Activated effector memory CD4-positive, alpha-beta T cell treated with Interleukin-2 at 50 U/mL for 16 hours (primary cell): ENCODE data around the gene FANCE.
A peak's percentile ranks its signal among the peaks of the same experiment; 100 is the strongest.

Source experiments
- DNase-seq: peaks from one replicate; pipeline ENCODE4 v3.0.0-alpha.2; 2020

FANCE gene, protein sequence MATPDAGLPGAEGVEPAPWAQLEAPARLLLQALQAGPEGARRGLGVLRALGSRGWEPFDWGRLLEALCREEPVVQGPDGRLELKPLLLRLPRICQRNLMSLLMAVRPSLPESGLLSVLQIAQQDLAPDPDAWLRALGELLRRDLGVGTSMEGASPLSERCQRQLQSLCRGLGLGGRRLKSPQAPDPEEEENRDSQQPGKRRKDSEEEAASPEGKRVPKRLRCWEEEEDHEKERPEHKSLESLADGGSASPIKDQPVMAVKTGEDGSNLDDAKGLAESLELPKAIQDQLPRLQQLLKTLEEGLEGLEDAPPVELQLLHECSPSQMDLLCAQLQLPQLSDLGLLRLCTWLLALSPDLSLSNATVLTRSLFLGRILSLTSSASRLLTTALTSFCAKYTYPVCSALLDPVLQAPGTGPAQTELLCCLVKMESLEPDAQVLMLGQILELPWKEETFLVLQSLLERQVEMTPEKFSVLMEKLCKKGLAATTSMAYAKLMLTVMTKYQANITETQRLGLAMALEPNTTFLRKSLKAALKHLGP

GRCh38 chr6:35452183-35453090 is at the start of gene FANCE:
Gene FANCE (plus strand): TSS chr6:35452338. CDS start chr6:35452546, 208 bp downstream.
- peak; percentile 85 for DNase-seq

DNA sequence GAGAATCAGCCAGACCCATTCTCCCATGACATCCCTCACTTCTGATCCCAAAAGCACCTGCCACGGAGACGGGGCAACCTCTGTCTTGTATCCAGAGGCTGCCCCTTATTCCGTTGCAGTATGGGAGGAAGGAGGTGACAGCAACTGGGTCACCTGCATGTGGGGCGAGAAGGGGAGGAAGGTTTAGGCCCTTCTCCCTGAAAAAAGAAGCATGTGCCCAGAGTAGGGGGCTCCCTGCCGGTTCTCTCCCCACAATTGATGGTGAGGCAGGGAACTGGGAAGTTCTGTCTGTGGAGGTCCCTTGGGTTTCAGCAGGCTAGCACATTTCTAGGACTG is 49.3 kb upstream of the FANCE start:
- DNase-seq: no peak

DNA sequence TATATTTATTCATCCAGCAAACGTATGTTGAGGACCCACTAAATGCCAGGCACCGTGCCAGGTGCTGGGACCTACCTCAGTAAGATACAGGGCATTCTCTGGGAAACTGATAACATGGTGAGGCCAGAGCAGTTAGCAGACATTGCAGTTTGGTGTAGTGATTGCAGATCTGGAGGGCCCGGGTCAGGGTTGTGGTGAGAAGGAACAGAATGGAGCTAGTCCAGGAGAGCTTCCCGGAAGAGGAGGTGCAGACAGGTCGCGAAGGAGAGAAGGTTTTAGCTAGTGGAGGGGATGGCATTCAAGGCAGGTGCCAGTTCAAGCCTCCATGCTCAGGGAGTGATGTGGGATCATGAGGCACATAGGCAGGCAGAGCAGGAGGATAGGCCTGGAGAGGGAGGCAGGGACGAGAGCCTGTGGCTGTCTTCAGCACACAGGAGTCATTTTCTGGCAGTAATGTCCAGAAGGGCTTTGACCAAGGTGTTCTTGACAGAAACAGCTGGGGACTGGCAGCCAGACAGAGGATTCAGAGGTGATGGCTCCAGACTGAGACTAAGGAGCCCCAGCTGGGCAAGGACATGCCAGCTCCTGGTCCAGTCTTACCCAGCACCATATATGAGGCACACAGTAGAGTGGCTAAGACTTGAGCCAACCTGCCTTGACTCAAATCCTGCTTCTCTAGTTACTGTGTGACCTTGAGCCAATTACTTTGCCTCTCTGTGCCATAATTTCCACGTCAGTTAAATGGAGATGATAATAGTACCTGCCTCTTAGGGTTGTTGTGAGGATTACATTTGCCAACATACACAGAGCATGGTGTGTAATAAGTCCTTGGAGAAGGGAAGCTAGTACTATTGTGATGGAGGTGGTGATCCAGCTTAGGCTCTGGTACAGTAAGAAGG is 48.3 kb upstream of the FANCE start:
- no peak for DNase-seq

- no peak for DNase-seq
These were observed 45.2 kb upstream of the FANCE start for GRCh38 chr6:35406711-35407485.

GRCh38 chr6:35409245-35409644 is 42.9 kb upstream of the FANCE start:
- DNase-seq: no peak

GRCh38 chr6:35410131-35410530 is 42.0 kb upstream of the FANCE start:
- no peak for DNase-seq

DNA sequence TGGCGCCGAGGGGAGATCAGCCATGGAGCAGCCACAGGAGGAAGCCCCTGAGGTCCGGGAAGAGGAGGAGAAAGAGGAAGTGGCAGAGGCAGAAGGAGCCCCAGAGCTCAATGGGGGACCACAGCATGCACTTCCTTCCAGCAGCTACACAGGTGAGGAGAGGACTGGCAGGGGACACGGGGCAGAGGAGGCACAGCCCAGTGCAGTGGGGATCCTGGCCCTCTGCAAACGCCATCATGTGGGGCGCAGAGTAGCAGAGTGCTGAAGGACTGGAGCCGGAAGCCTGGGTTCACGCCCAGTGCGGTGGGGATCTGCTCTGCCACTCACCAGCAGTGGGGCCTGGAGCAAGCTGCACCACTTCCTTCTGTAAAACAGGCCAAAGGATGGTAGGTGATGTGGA is 41.1 kb upstream of the FANCE start:
- peak; percentile 11 for DNase-seq

- DNase-seq: no peak
These were observed 40.0 kb upstream of the FANCE start for GRCh38 chr6:35412102-35412501.

DNA sequence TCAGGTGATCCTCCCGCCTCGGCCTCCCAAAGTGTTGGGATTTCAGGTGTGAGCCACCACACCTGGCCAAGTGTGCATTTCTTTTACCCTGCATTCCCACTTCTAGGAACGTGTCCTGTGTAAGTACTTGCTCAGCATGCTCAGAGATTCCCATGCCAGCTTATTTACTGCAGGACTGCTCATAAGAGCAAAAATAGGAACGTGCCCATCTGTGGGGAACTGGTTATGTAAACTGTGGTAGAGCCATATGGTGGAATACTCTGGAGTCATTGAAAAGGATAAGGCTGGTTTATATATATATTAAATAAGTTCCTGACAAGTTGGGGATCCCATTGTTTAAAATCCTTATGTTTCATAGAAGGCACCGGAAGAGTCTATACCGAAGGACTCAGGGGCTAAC is 38.2 kb upstream of the FANCE start:
- no peak for DNase-seq

DNA sequence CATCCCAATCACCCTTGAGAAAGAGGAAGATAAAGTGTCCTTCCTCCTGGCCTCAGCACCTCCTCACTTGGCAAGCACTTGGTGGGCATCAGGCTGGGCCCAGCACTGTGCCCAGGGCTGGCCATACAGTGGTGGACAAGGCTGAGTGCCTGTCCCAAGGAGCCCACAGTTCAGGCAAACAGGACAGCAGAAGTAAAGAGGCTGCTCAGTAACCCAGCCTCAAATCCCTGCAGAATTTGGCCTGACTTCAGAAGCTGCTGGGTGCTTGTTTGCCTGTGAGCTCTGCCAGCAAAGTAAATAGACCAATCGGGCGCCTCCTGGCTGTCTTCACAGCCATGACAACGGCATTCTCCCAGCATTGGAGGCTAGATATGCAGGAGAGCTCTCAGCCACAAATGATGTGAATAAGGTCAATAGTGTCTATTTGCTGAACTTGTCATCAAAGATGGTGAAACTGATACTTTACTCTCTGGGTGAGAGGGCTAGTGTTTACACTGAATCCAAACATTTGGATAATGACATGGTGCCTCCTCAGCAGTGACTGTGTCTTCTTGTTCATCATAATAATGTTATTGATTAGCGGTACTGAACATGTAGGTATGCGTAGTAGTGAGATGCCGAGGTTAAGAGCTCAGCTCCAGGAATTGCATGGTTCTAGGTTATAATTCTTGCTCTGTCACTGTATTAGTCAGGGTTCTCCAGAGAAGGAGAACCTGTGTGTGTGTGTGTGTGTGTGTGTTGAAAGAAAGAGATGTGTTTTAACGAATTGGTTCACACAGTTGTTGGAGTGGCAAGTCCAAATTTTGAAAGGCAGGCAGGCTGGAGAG is 36.9 kb upstream of the FANCE start:
- DNase-seq: peak; percentile 27

DNA sequence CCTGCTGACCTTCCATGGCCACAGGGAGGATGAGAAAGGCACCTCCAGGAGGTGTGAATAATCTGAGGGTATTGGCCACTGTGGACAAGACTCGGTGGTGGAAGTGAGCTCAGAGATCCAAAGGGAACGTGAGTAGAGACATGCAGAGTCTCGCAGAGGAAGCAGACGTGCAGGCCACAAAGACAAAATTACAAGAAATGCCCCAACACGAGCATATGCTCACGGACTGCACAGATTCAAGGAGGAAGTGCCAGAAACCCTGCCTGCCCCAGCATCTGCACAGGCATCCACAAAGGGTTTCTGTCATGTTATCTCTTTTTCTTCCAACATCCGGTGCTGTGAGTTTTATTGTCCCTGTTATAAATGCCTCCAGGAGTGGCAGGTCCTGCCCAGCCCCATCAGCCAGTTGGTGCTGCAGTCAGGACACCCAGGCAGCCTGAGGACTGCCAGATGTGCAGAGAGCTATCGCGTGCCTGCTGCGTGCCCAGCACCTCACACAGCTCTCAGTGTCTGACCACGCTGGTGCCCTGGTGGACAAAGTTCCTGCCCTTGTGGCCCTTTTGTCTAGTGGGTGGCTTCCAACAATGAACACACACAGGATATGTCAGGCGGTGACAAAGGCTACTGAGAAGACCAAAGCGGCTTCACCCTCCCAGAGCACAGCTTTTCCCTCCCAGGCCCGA is 34.0 kb upstream of the FANCE start:
- DNase-seq: no peak

DNA sequence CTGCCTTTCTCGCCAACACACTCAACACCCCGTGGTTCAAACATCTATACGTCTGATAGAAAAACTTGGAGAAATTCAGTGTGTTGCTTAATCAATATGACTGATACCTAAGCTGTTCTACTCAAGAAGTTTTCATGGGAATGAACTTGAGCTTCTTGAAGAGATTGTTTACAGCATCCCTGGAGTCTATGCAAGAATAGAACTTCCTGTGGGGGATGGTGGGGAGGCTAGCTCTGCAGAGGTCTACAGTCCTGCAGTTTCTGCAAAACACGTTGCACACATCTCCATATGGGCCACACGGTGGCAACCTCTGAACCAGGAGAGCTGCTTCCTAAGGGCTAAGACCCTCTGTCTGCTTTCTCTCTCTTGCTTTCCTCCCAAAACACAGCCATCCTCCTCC is 32.7 kb upstream of the FANCE start:
- DNase-seq: no peak

GRCh38 chr6:35419961-35420360 is 32.2 kb upstream of the FANCE start:
- DNase-seq: no peak

GRCh38 chr6:35425284-35425683 is 26.9 kb upstream of the FANCE start:
- no peak for DNase-seq

GRCh38 chr6:35426074-35426473 is 26.1 kb upstream of the FANCE start:
- DNase-seq: no peak

DNA sequence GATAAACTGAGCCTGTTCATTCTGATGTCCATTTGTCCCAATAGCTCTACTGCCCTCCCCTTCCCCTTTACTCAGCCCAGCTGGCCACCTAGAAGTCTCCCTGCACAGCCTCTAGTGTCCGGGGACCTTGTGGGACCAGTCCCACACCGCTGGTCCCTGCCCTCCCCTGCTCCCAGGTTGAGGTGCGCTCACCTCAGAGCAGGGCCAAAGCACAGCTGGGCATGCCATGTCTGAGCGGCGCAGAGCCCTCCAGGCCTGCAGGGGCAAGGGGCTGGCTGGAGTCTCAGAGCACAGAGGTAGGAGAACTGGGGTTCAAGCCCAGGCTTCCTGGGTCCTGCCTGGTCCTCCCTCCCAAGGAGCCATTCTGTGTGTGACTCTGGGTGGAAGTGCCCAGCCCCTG is 24.7 kb upstream of the FANCE start:
- DNase-seq: no peak

- no peak for DNase-seq
These were observed 24.3 kb upstream of the FANCE start for GRCh38 chr6:35427851-35428321.

GRCh38 chr6:35428421-35429149 is 23.6 kb upstream of the FANCE start:
- no peak for DNase-seq

- no peak for DNase-seq
These were observed 22.7 kb upstream of the FANCE start for GRCh38 chr6:35429463-35429862.

GRCh38 chr6:35432291-35432690 is 19.8 kb upstream of the FANCE start:
- DNase-seq: no peak
